Hypothalamus (tissue), 51 donors: Measurements from ENCODE around the gene SRCIN1.

Experiments
- DNase-seq, 51 donors: peaks; one replicate each; lab custom pipeline; 2025; lab: John Stamatoyannopoulos, UW

SRCIN1 gene

GRCh38 chr17:38552343-38552742 is 53.4 kb downstream of the SRCIN1 start:
- DNase-seq, result no peak

- no peak for DNase-seq
Measured at GRCh38 chr17:38551121-38551520, 54.6 kb downstream of the SRCIN1 start.

- DNase-seq, result peak in 11 of 51 donors; percentile 17 to 74 (median 36)
Measured at GRCh38 chr17:38550661-38551060, 55.1 kb downstream of the SRCIN1 start.

- no peak for DNase-seq
Measured at GRCh38 chr17:38549285-38549684, 56.5 kb downstream of the SRCIN1 start.

GRCh38 chr17:38547444-38547843 is 58.3 kb downstream of the SRCIN1 start:
- no peak for DNase-seq

- no peak for DNase-seq
Measured at GRCh38 chr17:38546396-38546795, 59.4 kb downstream of the SRCIN1 start.

- no peak for DNase-seq
Measured at GRCh38 chr17:38545531-38546225, 60.1 kb downstream of the SRCIN1 start.

- no peak for DNase-seq
Measured at GRCh38 chr17:38544839-38545209, 60.9 kb downstream of the SRCIN1 start.

GRCh38 chr17:38544175-38544838 is 61.4 kb downstream of the SRCIN1 start:
- DNase-seq, result no peak

- DNase-seq, result no peak
Measured at GRCh38 chr17:38543403-38544174, 62.2 kb downstream of the SRCIN1 start.

- no peak for DNase-seq
Measured at GRCh38 chr17:38542286-38542685, 63.5 kb downstream of the SRCIN1 start.

- no peak for DNase-seq
Measured at GRCh38 chr17:38541281-38541680, 64.5 kb downstream of the SRCIN1 start.

GRCh38 chr17:38540514-38541045 is 65.2 kb downstream of the SRCIN1 start:
- no peak for DNase-seq

- DNase-seq, result no peak
Measured at GRCh38 chr17:38539386-38539785, 66.4 kb downstream of the SRCIN1 start.

GRCh38 chr17:38538906-38539305 is 66.8 kb downstream of the SRCIN1 start:
- DNase-seq, result no peak

- DNase-seq, result no peak
Measured at GRCh38 chr17:38536661-38537060, 69.1 kb downstream of the SRCIN1 start.

- DNase-seq, result no peak
Measured at GRCh38 chr17:38535886-38536285, 69.9 kb downstream of the SRCIN1 start.

GRCh38 chr17:38534498-38534885 is 71.3 kb downstream of the SRCIN1 start:
- DNase-seq, result no peak

GRCh38 chr17:38533866-38534497 is 71.8 kb downstream of the SRCIN1 start:
- DNase-seq, result no peak

- DNase-seq, result no peak
Measured at GRCh38 chr17:38533241-38533640, 72.5 kb downstream of the SRCIN1 start.

- DNase-seq, result no peak
Measured at GRCh38 chr17:38532451-38532850, 73.3 kb downstream of the SRCIN1 start.
